Lower leg skin (tissue), 3 donors: ENCODE results near the gene BMP8B.
"Not testable (repeated sequence)": the region's sequence is repeated elsewhere in the genome, so short reads cannot be mapped to it uniquely, and the experiment has no call there.

Experiments
- POLR2A ChIP-seq, 2 donors: fragments of 450-650 bp; IDR thresholded peaks; one replicate each; pipeline ENCODE4 v1.6.1; 2016 to 2017; ENCODE audit warnings: antibody characterized with exemption in 2 of 2, mild to moderate bottlenecking in 1 of 2, moderate library complexity in 1 of 2
- TF ChIP-seq, protein P1 (sequence below), 3 donors: fragments of 450-650 bp; IDR thresholded peaks; one replicate each; pipeline ENCODE4 v1.5.1; 2016; ENCODE audit warnings: antibody characterized with exemption in 3 of 3, mild to moderate bottlenecking in 3 of 3, moderate library complexity in 2 of 3

GRCh38 chr1:39777896-39778295 lies 10.8 kb downstream of the BMP8B start:
- TF ChIP-seq, protein P1, sequence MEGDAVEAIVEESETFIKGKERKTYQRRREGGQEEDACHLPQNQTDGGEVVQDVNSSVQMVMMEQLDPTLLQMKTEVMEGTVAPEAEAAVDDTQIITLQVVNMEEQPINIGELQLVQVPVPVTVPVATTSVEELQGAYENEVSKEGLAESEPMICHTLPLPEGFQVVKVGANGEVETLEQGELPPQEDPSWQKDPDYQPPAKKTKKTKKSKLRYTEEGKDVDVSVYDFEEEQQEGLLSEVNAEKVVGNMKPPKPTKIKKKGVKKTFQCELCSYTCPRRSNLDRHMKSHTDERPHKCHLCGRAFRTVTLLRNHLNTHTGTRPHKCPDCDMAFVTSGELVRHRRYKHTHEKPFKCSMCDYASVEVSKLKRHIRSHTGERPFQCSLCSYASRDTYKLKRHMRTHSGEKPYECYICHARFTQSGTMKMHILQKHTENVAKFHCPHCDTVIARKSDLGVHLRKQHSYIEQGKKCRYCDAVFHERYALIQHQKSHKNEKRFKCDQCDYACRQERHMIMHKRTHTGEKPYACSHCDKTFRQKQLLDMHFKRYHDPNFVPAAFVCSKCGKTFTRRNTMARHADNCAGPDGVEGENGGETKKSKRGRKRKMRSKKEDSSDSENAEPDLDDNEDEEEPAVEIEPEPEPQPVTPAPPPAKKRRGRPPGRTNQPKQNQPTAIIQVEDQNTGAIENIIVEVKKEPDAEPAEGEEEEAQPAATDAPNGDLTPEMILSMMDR (IDR thresholded peaks at IDR 0.05), result not testable (repeated sequence)
- TF ChIP-seq POLR2A (IDR thresholded peaks at IDR 0.05), result not testable (repeated sequence)
